GM19240 (cell line): ENCODE results near the gene ALDH1A1.

Experiments
- DNase-seq: peaks from one replicate; pipeline ENCODE4 v3.0.0; 2011; ENCODE audit warnings: low spot score; ENCODE audit not compliant: insufficient read length

The ALDH1A1 gene

DNA sequence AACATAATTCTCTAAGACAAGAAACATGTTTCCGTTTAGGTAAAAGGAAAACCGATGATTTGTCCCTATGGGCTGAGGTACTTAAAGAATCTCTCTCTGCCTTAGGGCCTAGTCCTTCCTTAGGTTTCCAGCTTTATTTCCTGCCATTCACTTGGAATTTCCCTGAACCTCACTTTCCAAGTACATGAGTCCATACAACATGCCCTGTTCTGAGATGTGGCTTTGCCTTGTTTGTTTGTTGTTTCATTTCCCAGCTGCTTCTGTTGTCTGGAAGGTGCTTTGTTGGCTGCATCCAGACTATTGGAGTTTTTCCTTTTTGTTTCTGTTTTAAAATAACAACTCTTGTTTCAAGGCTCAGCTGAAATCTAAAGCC, 95.2 kb downstream of the ALDH1A1 start:
- no peak for DNase-seq

DNA sequence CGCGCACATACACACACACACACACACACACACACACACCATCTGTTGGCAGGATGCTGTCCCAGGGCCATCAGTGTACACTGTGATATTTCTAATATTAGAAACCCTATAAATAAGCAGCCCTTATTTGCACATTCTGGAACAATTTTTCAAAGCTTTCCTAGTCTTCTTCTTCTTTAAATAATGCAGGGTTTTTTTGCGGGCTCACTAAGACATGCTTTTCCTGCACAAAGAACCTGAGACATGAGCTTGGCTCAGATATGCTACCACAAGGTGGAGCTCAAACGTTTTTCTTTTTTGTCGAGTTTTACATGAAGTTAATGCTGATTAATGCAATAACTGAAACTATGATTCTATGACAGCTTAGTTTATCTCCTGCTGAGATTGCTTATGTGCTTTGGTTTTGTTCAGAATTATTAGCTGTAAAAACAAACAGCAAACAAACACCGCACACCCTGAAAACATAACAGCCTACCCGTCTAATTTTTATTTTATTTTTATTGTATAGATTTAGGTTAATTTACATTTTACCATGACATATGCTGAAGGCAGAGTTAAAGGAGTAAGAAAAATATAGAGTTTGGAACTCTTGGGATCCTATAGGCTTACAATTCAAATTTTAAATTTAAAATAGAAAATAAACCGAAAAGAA, 95.8 kb downstream of the ALDH1A1 start:
- DNase-seq: no peak

DNA sequence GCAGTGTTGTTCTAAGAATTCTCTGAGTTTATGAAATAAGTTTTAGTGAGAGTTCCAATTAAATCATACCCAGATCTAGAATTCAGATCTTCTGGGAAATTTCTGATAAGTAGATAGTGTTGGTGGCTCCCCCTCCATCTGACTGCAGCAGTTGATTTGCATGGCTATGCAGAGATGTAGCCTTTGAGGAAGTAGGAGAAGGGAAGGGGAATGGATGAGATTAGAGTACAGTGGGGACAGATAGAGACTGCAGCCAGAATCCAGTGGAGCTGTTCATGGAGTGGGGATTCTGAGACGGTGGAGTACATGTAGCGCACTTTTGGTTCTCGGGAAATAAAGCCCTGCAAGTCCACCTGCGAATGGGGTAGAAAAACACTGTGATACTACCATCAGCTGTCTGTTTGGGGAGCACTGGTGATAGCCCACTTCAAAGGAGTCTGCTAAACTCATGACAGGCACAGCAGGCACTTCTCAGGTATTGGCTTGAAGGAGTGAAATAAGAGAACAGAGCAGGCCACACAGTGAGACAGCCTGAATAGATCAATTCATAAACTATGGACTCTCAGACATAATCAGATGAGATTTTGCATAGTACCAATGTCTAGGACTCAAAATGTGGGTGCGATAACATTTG, 96.8 kb downstream of the ALDH1A1 start:
- no peak for DNase-seq

DNA sequence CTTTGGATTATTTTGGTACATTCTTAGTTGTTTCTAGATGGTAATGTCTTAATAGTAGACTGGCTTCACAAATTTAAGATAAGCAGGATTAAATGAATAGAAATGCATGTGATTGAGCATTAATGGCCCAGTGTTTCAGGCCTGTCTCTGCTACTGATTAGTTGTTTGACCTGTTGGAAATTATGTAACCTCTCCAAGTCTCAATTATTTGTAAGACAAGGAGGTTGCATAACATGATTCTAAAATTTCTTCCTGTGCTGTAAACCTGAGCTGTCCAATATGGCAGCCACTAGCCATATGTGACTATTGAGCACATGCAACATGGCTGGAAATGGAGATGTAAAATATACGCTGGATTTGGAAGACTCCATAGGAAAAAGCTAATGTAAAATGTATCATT, 97.5 kb downstream of the ALDH1A1 start:
- DNase-seq: no peak
